ENCODE measurements around the gene MARVELD3. TPM values are rescaled to one million over a fixed set of nuclear protein-coding genes. Genes with fewer than 3 reads are reported as not detected.
"Not testable (repeated sequence)": the region's sequence is repeated elsewhere in the genome, so short reads cannot be mapped to it uniquely, and the experiment has no call there.

Gene MARVELD3
- polyA plus RNA-seq, 4 donors: 29.5 to 96.6 (median 40.6) TPM

- Histone ChIP-seq H3K27me3 (ENCODE audit: control insufficient read depth in 3 of 3, insufficient read depth in 3 of 3, low read length in 3 of 3) (peaks cover 0 to 4% (median 0%) of the 10 kb centered on the region in 3 donors), H3K4me3 (ENCODE audit: low read depth in 1 of 3, low read length in 3 of 3) (no peak overlapping the region), H3K4me1 (ENCODE audit: control insufficient read depth in 3 of 3, insufficient read depth in 2 of 3, low read depth in 1 of 3, low read length in 2 of 3) (no peaks in the 10 kb centered on the region), H3K36me3 (ENCODE audit: control insufficient read depth in 3 of 3, insufficient read depth in 2 of 3, low read depth in 1 of 3, low read length in 3 of 3) (no peaks in the 10 kb centered on the region), H3K27ac (ENCODE audit: low read depth in 1 of 3, low read length in 2 of 3) (no peak overlapping the region), H3K9me3 (ENCODE audit: control insufficient read depth in 2 of 2, insufficient read depth in 1 of 2, low read depth in 1 of 2, low read length in 1 of 2) (no peaks in the 10 kb centered on the region)
- FAIRE-seq: no peak
- DNase-seq: no peak
- WGBS, 3 donors: 85 to 89% (median 87%) methylated on average over 4 of the region's 4 CpGs
Measured at GRCh38 chr16:71590584-71590983, 35.4 kb upstream of the MARVELD3 start.

DNA sequence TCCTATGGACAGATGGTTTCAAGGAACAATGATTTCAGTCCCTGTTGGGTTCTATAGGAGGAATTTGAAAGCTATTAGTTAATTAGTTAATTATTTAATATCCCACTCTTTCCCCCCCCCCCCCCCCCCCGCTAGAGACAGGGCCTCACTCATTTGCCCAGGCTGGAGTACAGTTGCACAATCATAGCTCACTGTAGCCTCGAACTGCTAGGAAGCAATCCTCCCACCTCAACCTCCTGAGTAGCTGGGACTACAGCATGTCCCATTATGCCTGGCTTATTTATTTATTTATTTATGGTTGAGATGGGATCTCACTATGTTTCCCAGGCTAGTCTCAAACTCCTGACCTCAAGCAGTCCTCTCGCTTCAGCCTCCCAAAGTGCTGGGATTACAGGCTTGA is 34.1 kb upstream of the MARVELD3 start:
- no peak for FAIRE-seq
- Histone ChIP-seq H3K27ac (ENCODE audit: low read depth in 1 of 3, low read length in 2 of 3) (no peak overlapping the region), H3K4me1 (ENCODE audit: control insufficient read depth in 3 of 3, insufficient read depth in 2 of 3, low read depth in 1 of 3, low read length in 2 of 3) (no peaks in the 10 kb centered on the region), H3K9me3 (ENCODE audit: control insufficient read depth in 2 of 2, insufficient read depth in 1 of 2, low read depth in 1 of 2, low read length in 1 of 2) (no peaks in the 10 kb centered on the region), H3K4me3 (ENCODE audit: low read depth in 1 of 3, low read length in 3 of 3) (no peak overlapping the region), H3K36me3 (ENCODE audit: control insufficient read depth in 3 of 3, insufficient read depth in 2 of 3, low read depth in 1 of 3, low read length in 3 of 3) (no peaks in the 10 kb centered on the region), H3K27me3 (ENCODE audit: control insufficient read depth in 3 of 3, insufficient read depth in 3 of 3, low read length in 3 of 3) (peaks cover 0 to 4% (median 0%) of the 10 kb centered on the region in 3 donors)
- 63 to 88% (median 85%) methylated on average over 2 to 3 of the region's 3 CpGs for WGBS, 3 donors
- no peak for DNase-seq

DNA sequence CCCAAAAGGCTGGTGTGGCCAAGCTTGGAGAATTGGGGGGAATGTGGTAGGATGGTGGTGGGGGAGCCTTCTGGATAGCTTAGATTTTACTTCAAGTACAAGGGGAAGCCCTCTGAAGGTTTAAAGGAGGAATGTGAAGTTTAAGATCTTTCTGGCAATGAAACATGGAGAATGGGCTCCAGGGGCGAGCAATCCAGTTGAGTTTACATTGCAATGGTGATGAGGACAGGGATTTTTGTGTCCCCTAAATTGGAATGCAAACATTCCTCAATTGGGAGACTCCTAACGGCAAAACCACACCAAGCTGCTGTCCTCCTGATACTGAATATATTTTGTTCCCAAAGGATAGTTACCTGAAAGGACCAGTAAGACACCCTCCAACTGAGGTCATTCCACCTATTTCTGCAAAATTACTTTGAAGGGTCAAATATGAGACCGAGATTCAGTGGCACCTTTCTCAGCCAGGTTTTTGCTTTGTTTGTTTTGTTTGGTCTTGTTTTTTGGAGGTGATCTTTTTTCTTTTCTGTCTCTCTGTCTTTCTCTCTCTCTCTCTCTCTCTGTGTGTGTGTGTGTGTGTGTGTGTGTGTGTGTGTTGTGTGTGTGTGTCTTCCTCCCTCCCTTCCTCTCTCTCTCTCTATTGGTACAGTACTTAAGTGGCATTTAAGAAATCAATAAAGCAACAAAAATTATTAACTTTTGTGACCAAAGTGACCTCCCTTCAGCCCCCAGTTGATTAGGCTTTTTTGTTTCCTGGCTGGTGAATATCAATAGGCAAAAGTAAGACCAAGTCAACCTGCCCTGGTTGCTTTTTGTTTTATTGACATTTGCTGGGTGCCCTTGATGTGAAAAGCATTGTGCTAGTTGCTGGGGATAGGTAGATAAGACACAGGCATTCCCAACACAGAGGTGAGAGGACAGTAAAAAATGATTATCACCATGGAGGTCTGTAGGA is 32.7 kb upstream of the MARVELD3 start:
- no peaks in the 10 kb centered on the region for H3K36me3 ChIP-seq (ENCODE audit: control insufficient read depth in 3 of 3, insufficient read depth in 2 of 3, low read depth in 1 of 3, low read length in 3 of 3)
- no peaks in the 10 kb centered on the region for H3K4me1 ChIP-seq (ENCODE audit: control insufficient read depth in 3 of 3, insufficient read depth in 2 of 3, low read depth in 1 of 3, low read length in 2 of 3)
- H3K27me3 ChIP-seq (ENCODE audit: control insufficient read depth in 3 of 3, insufficient read depth in 3 of 3, low read length in 3 of 3): no peaks in the 10 kb centered on the region
- DNase-seq (no peak), FAIRE-seq (no peak)
- no peak overlapping the region for H3K4me3 ChIP-seq (ENCODE audit: low read depth in 1 of 3, low read length in 3 of 3)
- H3K27ac ChIP-seq (ENCODE audit: low read depth in 1 of 3, low read length in 2 of 3): no peak overlapping the region
- H3K9me3 ChIP-seq (ENCODE audit: control insufficient read depth in 2 of 2, insufficient read depth in 1 of 2, low read depth in 1 of 2, low read length in 1 of 2): no peaks in the 10 kb centered on the region
- WGBS, 3 donors: 55 to 75% (median 74%) methylated on average over 3 of the region's 3 CpGs

- Histone ChIP-seq H3K27ac (ENCODE audit: low read depth in 1 of 3, low read length in 2 of 3) (no peak overlapping the region), H3K4me3 (ENCODE audit: low read depth in 1 of 3, low read length in 3 of 3) (no peak overlapping the region), H3K36me3 (ENCODE audit: control insufficient read depth in 3 of 3, insufficient read depth in 2 of 3, low read depth in 1 of 3, low read length in 3 of 3) (no peaks in the 10 kb centered on the region), H3K4me1 (ENCODE audit: control insufficient read depth in 3 of 3, insufficient read depth in 2 of 3, low read depth in 1 of 3, low read length in 2 of 3) (no peaks in the 10 kb centered on the region), H3K27me3 (ENCODE audit: control insufficient read depth in 3 of 3, insufficient read depth in 3 of 3, low read length in 3 of 3) (no peaks in the 10 kb centered on the region), H3K9me3 (ENCODE audit: control insufficient read depth in 2 of 2, insufficient read depth in 1 of 2, low read depth in 1 of 2, low read length in 1 of 2) (no peaks in the 10 kb centered on the region)
- DNase-seq (no peak), FAIRE-seq (no peak)
- WGBS, 3 donors: 67 to 76% (median 75%) methylated on average over 5 of the region's 5 CpGs
Measured at GRCh38 chr16:71594000-71594646, 31.9 kb upstream of the MARVELD3 start.

- FAIRE-seq; H3K4me1 ChIP-seq (ENCODE audit: control insufficient read depth in 3 of 3, insufficient read depth in 2 of 3, low read depth in 1 of 3, low read length in 2 of 3); DNase-seq; H3K4me3 ChIP-seq (ENCODE audit: low read depth in 1 of 3, low read length in 3 of 3); H3K9me3 ChIP-seq (ENCODE audit: control insufficient read depth in 2 of 2, insufficient read depth in 1 of 2, low read depth in 1 of 2, low read length in 1 of 2); H3K27me3 ChIP-seq (ENCODE audit: control insufficient read depth in 3 of 3, insufficient read depth in 3 of 3, low read length in 3 of 3); H3K36me3 ChIP-seq (ENCODE audit: control insufficient read depth in 3 of 3, insufficient read depth in 2 of 3, low read depth in 1 of 3, low read length in 3 of 3); H3K27ac ChIP-seq (ENCODE audit: low read depth in 1 of 3, low read length in 2 of 3): not testable (repeated sequence)
- 68 to 86% (median 83%) methylated on average over 6 to 7 of the region's 7 CpGs for WGBS, 3 donors
Measured at GRCh38 chr16:71595340-71595826, 30.6 kb upstream of the MARVELD3 start.

DNA sequence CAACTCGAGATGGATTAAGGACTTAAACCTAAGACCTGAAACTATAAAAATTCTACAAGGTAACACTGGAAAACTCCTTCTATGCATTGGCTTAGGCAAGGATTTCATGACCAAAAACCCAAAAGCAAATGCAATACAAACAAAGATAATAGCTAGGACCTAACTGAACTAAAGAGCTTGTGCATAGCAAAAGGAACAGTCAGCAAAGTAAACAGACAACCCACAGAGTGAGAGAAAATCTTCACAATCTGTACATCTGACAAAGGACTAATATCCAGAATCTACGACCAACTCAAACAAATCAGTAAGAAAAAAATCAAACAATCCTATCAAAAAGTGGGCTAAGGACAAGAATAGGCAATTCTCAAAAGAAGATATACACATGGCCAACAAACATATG is 27.6 kb upstream of the MARVELD3 start:
- WGBS, 3 donors: 40 to 52% (median 42%) methylated on average over 2 of the region's 2 CpGs
- not testable (repeated sequence) for DNase-seq; H3K27ac ChIP-seq (ENCODE audit: low read depth in 1 of 3, low read length in 2 of 3); H3K27me3 ChIP-seq (ENCODE audit: control insufficient read depth in 3 of 3, insufficient read depth in 3 of 3, low read length in 3 of 3); H3K4me3 ChIP-seq (ENCODE audit: low read depth in 1 of 3, low read length in 3 of 3); H3K9me3 ChIP-seq (ENCODE audit: control insufficient read depth in 2 of 2, insufficient read depth in 1 of 2, low read depth in 1 of 2, low read length in 1 of 2); H3K36me3 ChIP-seq (ENCODE audit: control insufficient read depth in 3 of 3, insufficient read depth in 2 of 3, low read depth in 1 of 3, low read length in 3 of 3); FAIRE-seq; H3K4me1 ChIP-seq (ENCODE audit: control insufficient read depth in 3 of 3, insufficient read depth in 2 of 3, low read depth in 1 of 3, low read length in 2 of 3)

GRCh38 chr16:71600822-71601221 is 25.2 kb upstream of the MARVELD3 start:
- WGBS, 3 donors: 54 to 76% (median 61%) methylated on average over 8 of the region's 8 CpGs
- Histone ChIP-seq H3K4me1 (ENCODE audit: control insufficient read depth in 3 of 3, insufficient read depth in 2 of 3, low read depth in 1 of 3, low read length in 2 of 3) (no peaks in the 10 kb centered on the region), H3K27ac (ENCODE audit: low read depth in 1 of 3, low read length in 2 of 3) (no peak overlapping the region), H3K4me3 (ENCODE audit: low read depth in 1 of 3, low read length in 3 of 3) (no peak overlapping the region), H3K27me3 (ENCODE audit: control insufficient read depth in 3 of 3, insufficient read depth in 3 of 3, low read length in 3 of 3) (no peaks in the 10 kb centered on the region), H3K36me3 (ENCODE audit: control insufficient read depth in 3 of 3, insufficient read depth in 2 of 3, low read depth in 1 of 3, low read length in 3 of 3) (no peaks in the 10 kb centered on the region), H3K9me3 (ENCODE audit: control insufficient read depth in 2 of 2, insufficient read depth in 1 of 2, low read depth in 1 of 2, low read length in 1 of 2) (no peaks in the 10 kb centered on the region)
- no peak for DNase-seq
- no peak for FAIRE-seq

DNA sequence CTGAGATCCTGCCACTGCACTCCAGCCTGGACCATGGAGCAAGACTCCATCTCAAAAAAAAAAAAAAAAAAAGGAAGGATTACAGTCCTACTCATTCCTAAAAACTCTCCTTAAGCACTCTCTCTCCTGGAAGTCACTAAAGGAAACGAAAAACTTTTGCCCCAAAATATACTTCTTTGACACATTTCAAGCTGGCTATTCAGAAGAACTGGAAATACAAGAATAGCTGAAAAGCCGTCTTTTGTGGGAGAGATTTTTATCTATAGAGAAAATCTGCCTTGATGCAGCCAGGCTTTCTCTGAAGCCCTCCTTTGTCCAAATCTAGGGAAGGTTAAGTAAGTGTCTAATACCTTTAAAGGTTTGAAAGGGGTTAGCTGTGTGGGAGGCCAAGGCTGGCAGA is 16.9 kb upstream of the MARVELD3 start:
- Histone ChIP-seq H3K4me3 (ENCODE audit: low read depth in 1 of 3, low read length in 3 of 3) (no peak overlapping the region), H3K9me3 (ENCODE audit: control insufficient read depth in 2 of 2, insufficient read depth in 1 of 2, low read depth in 1 of 2, low read length in 1 of 2) (no peaks in the 10 kb centered on the region), H3K27ac (ENCODE audit: low read depth in 1 of 3, low read length in 2 of 3) (no peak overlapping the region), H3K27me3 (ENCODE audit: control insufficient read depth in 3 of 3, insufficient read depth in 3 of 3, low read length in 3 of 3) (peaks cover 0 to 6% (median 0%) of the 10 kb centered on the region in 3 donors), H3K4me1 (ENCODE audit: control insufficient read depth in 3 of 3, insufficient read depth in 2 of 3, low read depth in 1 of 3, low read length in 2 of 3) (no peaks in the 10 kb centered on the region), H3K36me3 (ENCODE audit: control insufficient read depth in 3 of 3, insufficient read depth in 2 of 3, low read depth in 1 of 3, low read length in 3 of 3) (no peaks in the 10 kb centered on the region)
- WGBS, 3 donors: 49 to 51% (median 49%) methylated on average over 2 of the region's 2 CpGs
- FAIRE-seq: no peak
- DNase-seq: no peak

Measured in small intestine (tissue), 7 donors.